Choroid plexus epithelial cell (primary cell): ENCODE measurements around the gene PNMA8A.

Experiments used
- DNase-seq: peaks from one replicate; pipeline ENCODE4 v3.0.0-alpha.2; 2010; ENCODE audit warnings: low read depth
- H3K4me3 ChIP-seq: 2 replicates; pipeline ENCODE4 v1.5.1; 2011; ENCODE audit warnings: low read depth, mild to moderate bottlenecking, control low read depth, low read length, moderate library complexity
- CTCF ChIP-seq: conservative IDR thresholded peaks from 2 replicates; pipeline ENCODE4 v1.5.1; 2011; ENCODE audit warnings: low read depth, mild to moderate bottlenecking, control low read depth, inconsistent platforms, low read length, moderate library complexity

Gene PNMA8A

GRCh38 chr19:46496304-46496703, 24.9 kb upstream of the PNMA8A start:
- DNase-seq = no peak
- no peak for TF ChIP-seq CTCF
- H3K4me3 ChIP-seq = no peak overlapping the region

- TF ChIP-seq CTCF = no peak
- peak within 1 kb of the TSS; percentile 57 for H3K4me3 ChIP-seq
- DNase-seq = peak; percentile 65
These were observed 24.4 kb upstream of the PNMA8A start, which contains the start of gene PNMA8B for GRCh38 chr19:46495786-46496099. Gene PNMA8B, minus strand, starts transcription at chr19:46495867. Its CDS starts 402 bp downstream, at chr19:46495465.

GRCh38 chr19:46494941-46495785, 23.8 kb upstream of the PNMA8A start:
- no peak for TF ChIP-seq CTCF
- peak overlapping the region; percentile 57 for H3K4me3 ChIP-seq
- no peak for DNase-seq

GRCh38 chr19:46494146-46494940, 23.0 kb upstream of the PNMA8A start:
- TF ChIP-seq CTCF = no peak
- H3K4me3 ChIP-seq = no peak overlapping the region
- no peak for DNase-seq

- DNase-seq = peak; percentile 34
- TF ChIP-seq CTCF = no peak
- peak overlapping the region; percentile 41 for H3K4me3 ChIP-seq
These were observed 22.1 kb upstream of the PNMA8A start for GRCh38 chr19:46493236-46494145.

GRCh38 chr19:46492841-46493235, 21.5 kb upstream of the PNMA8A start:
- H3K4me3 ChIP-seq = peak overlapping the region; percentile 41
- DNase-seq = no peak
- no peak for TF ChIP-seq CTCF
